Mesothelial cell of epicardium (in vitro differentiated cells): ENCODE data around the gene LMCD1. TPM values are rescaled to one million over a fixed set of nuclear protein-coding genes. Genes with fewer than 3 reads are reported as not detected.

Experiments used
- DNase-seq, 2 experiments: peaks; one replicate each; pipeline ENCODE4 v3.0.0; 2021; ENCODE audit warnings: low spot score in 2 of 2; ENCODE audit not compliant: unreplicated experiment in 2 of 2
- H3K27ac Mint-ChIP-seq: 2 replicates; pipeline ENCODE4 v1.8.0; 2021; ENCODE audit warnings: mixed read lengths
- H3K27me3 Mint-ChIP-seq: 2 replicates; pipeline ENCODE4 v1.8.0; 2021; ENCODE audit warnings: low read depth, mixed read lengths
- H3K36me3 Mint-ChIP-seq: 2 replicates; pipeline ENCODE4 v1.8.0; 2021; ENCODE audit warnings: mixed read lengths
- H3K4me1 Mint-ChIP-seq: 2 replicates; pipeline ENCODE4 v1.8.0; 2021; ENCODE audit warnings: mixed read lengths
- H3K4me3 Mint-ChIP-seq: 2 replicates; pipeline ENCODE4 v1.8.0; 2021; ENCODE audit warnings: mild to moderate bottlenecking, moderate library complexity, mixed read lengths
- H3K9me3 Mint-ChIP-seq: 2 replicates; pipeline ENCODE4 v1.8.0; 2021; ENCODE audit warnings: mixed read lengths
- CTCF ChIP-seq: fragments of 200-600 bp; sonication (generic); IDR thresholded peaks from one replicate; pipeline ENCODE4 v1.5.0; 2021; ENCODE audit warnings: antibody characterized with exemption; ENCODE audit not compliant: unreplicated experiment
- total RNA-seq: library from RNA; stranded (reverse); gene quantifications from 3 replicates; pipeline ENCODE4 v1.2.1, GENCODE V29; 2021

The LMCD1 gene
- total RNA-seq, 1 donor from 2014 or later: 20.8 TPM

DNA sequence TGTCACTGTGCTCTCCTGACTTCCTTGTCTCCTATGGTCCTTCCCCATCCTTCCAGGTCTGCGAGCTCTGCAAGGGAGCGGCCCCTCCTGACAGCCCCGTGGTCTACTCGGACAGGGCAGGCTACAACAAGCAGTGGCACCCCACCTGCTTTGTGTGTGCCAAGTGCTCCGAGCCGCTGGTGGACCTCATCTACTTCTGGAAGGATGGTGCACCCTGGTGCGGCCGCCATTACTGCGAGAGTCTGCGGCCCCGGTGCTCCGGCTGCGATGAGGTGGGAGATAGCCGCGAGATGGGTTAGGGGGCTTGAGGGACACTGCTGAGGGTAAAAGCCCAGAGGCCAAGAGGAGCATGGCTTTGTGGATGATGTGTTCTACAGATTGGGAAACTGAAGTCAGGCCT is 63.8 kb downstream of the LMCD1 start:
- Mint-ChIP-seq H3K27me3 (no peaks in the 10 kb centered on the region), H3K9me3 (peaks cover 3% of the 10 kb centered on the region), H3K4me1 (no peaks in the 10 kb centered on the region), H3K36me3 (peaks cover 22% of the 10 kb centered on the region), H3K4me3 (no peak overlapping the region), H3K27ac (no peak overlapping the region)
- no peak for DNase-seq
- TF ChIP-seq CTCF: no peak

GRCh38 chr3:8567784-8568575 is 66.4 kb downstream of the LMCD1 start:
- Mint-ChIP-seq H3K27me3 (no peaks in the 10 kb centered on the region), H3K4me1 (no peaks in the 10 kb centered on the region), H3K4me3 (no peak overlapping the region), H3K27ac (no peak overlapping the region), H3K36me3 (peaks cover 33% of the 10 kb centered on the region), H3K9me3 (peaks cover 3% of the 10 kb centered on the region)
- no peak for TF ChIP-seq CTCF
- DNase-seq: no peak

GRCh38 chr3:8571256-8571655 is 69.6 kb downstream of the LMCD1 start:
- Mint-ChIP-seq H3K9me3 (no peaks in the 10 kb centered on the region), H3K36me3 (peaks cover 28% of the 10 kb centered on the region), H3K4me3 (no peak overlapping the region), H3K4me1 (no peaks in the 10 kb centered on the region), H3K27me3 (no peaks in the 10 kb centered on the region), H3K27ac (no peak overlapping the region)
- no peak for TF ChIP-seq CTCF
- no peak for DNase-seq

GRCh38 chr3:8573342-8573926 is 71.8 kb downstream of the LMCD1 start:
- Mint-ChIP-seq H3K9me3 (peaks cover 3% of the 10 kb centered on the region), H3K4me3 (no peak overlapping the region), H3K27me3 (no peaks in the 10 kb centered on the region), H3K4me1 (no peaks in the 10 kb centered on the region), H3K27ac (no peak overlapping the region), H3K36me3 (peaks cover 21% of the 10 kb centered on the region)
- DNase-seq: no peak
- no peak for TF ChIP-seq CTCF

DNA sequence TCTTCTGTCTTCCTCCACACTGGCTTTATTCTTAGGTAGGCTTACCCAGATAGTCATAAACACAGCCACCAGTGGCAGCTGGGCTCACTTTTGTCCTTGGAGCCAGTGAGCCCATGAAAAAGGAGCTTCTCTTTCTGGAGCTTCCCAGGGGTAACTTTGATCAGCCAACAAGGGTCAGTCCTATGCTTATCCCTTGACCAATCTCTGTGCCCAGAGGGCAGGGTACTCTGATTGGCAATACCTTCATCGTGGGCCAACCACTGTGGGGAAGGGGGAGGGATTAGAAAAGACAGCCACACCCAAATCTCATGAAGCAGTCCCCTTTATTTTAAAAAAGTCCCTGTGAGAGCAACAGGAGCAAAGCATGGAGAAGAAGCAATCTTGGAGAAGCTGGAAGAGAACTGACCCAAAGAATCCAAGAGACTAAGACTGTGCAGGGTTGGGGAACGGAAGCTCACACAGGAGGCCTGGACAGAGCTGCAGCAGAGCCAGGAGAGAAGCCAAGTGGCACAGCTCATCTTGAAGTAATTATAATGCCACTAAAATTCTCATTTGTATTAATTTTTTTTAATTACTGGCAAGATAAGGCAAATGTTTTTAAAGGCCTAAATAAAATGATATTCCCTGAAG is 72.5 kb downstream of the LMCD1 start:
- no peak for DNase-seq
- Mint-ChIP-seq H3K4me1 (no peaks in the 10 kb centered on the region), H3K27ac (no peak overlapping the region)

More for the DNA sequence above, 72.5 kb downstream of the LMCD1 start:
- H3K9me3 Mint-ChIP-seq: peaks cover 6% of the 10 kb centered on the region
- H3K27me3 Mint-ChIP-seq: no peaks in the 10 kb centered on the region
- peaks cover 17% of the 10 kb centered on the region for H3K36me3 Mint-ChIP-seq
- TF ChIP-seq CTCF: no peak
- H3K4me3 Mint-ChIP-seq: no peak overlapping the region
